ENCODE measurements around the gene IFIT3. TPM values are rescaled to one million over a fixed set of nuclear protein-coding genes. Genes with fewer than 3 reads are reported as not detected.
A peak's percentile ranks its signal among the peaks of the same experiment; 100 is the strongest.

Gene IFIT3
- total and polyA plus RNA-seq, 2 of the 8 experiments (the other 6 are each of a cell fraction or from before 2014, with no cell fraction given): 0.12 to 0.84 TPM

GRCh38 chr10:89296220-89296648 is 31.6 kb upstream of the IFIT3 start:
- no peak overlapping the region for H2AK5ac ChIP-seq (ENCODE audit: low read depth, low read length)
- no peak overlapping the region for H2BK12ac ChIP-seq (ENCODE audit: low read depth, low read length)
- ChIA-PET CTCF (ENCODE audit: partially characterized antibody) (interaction anchor here (1.6 kb wide), 1 partner anchor 35 kb away, joined by 4 read pairs; no protein-coding TSS in a partner anchor), POLR2A (ENCODE audit: partially characterized antibody) (no interaction called here)
- H2BK120ac ChIP-seq (replicated peaks; ENCODE audit: low read depth, low read length): no peak overlapping the region
- WGBS, 2 experiments (ENCODE audit: extremely low coverage in 1 of 2, insufficient coverage in 1 of 2, insufficient read length in 1 of 2, insufficient replicate concordance in 2 of 2, low coverage in 1 of 2, low lambda C conversion rate in 2 of 2, missing lambda C conversion rate in 1 of 2): 86% methylated on average over 3 of the region's 5 CpGs; no CpG with 5 or more reads in 1 of the 2 experiments
- no peak overlapping the region for H3K4me2 ChIP-seq (ENCODE audit: insufficient read depth in 1 of 2, low read depth in 2 of 2, low read length in 2 of 2)
- no peak overlapping the region for H4K8ac ChIP-seq (ENCODE audit: extremely low read depth, insufficient read depth, low read length)
- no peaks in the 10 kb centered on the region for H3K9me3 ChIP-seq (ENCODE audit: insufficient read depth in 2 of 2, low read depth in 1 of 2, low read length in 1 of 2)
- H3K36me3 ChIP-seq (ENCODE audit: control insufficient read depth in 2 of 4, insufficient read depth in 4 of 4, low read length in 3 of 4): no peaks in the 10 kb centered on the region
- DNase-seq (ENCODE audit: low read depth in 1 of 2, low spot score in 2 of 2) (no peak), FAIRE-seq (no peak)
- H4K20me1 ChIP-seq (replicated peaks in 1 of 2; ENCODE audit: control insufficient read depth in 1 of 2, insufficient read depth in 2 of 2, low read length in 2 of 2): no peaks in the 10 kb centered on the region
- no peak overlapping the region for H3K23ac ChIP-seq (ENCODE audit: insufficient read length)
- H2BK15ac ChIP-seq (ENCODE audit: low read length): no peak overlapping the region
- no peak overlapping the region for H3K9ac ChIP-seq (replicated peaks in 1 of 4; ENCODE audit: extremely low read depth in 1 of 4, low read depth in 3 of 4, low read length in 3 of 4)
- no peak overlapping the region for H2BK20ac ChIP-seq (ENCODE audit: low read length)
- H3K23me2 ChIP-seq (ENCODE audit: low read depth, low read length): no peaks in the 10 kb centered on the region
- TF ChIP-seq BACH1 (IDR thresholded peaks at IDR 0.05; ENCODE audit: low read length) (no peak), CEBPB (IDR thresholded peaks at IDR 0.05; ENCODE audit: low read depth, low read length) (peak; percentile 33; the same call in 1 of the 2 replicates)
- H3K56ac ChIP-seq (replicated peaks; ENCODE audit: insufficient read length, low read depth, low read length): no peak overlapping the region
- H3K79me1 ChIP-seq (ENCODE audit: low read depth, low read length): no peaks in the 10 kb centered on the region
- H3K14ac ChIP-seq (ENCODE audit: insufficient read length): no peak overlapping the region
- no peak overlapping the region for H3K18ac ChIP-seq (ENCODE audit: extremely low read depth, low read length)
- H3K4me1 ChIP-seq (replicated peaks in 1 of 4; ENCODE audit: control insufficient read depth in 3 of 4, insufficient read depth in 4 of 4, low read length in 3 of 4): no peaks in the 10 kb centered on the region
- no peak overlapping the region for H2BK5ac ChIP-seq (ENCODE audit: low read depth, low read length)
- no peak overlapping the region for H3K27ac ChIP-seq (ENCODE audit: low read depth, low read length)
- H2AFZ ChIP-seq (ENCODE audit: low read length): no peak overlapping the region
- no peaks in the 10 kb centered on the region for H3K27me3 ChIP-seq (replicated peaks in 1 of 4; ENCODE audit: control insufficient read depth in 3 of 4, extremely low read depth in 1 of 4, insufficient read depth in 3 of 4, low read length in 3 of 4)
- H4K5ac ChIP-seq (ENCODE audit: insufficient read length, low read depth, low read length): no peak overlapping the region
- no peak overlapping the region for H4K91ac ChIP-seq (replicated peaks; ENCODE audit: insufficient read length, low read length)
- no peak overlapping the region for H3K4ac ChIP-seq (replicated peaks; ENCODE audit: insufficient read length, low read depth, low read length)
- H3K4me3 ChIP-seq (ENCODE audit: extremely low read depth in 1 of 4, insufficient read depth in 2 of 4, low read depth in 3 of 4, low read length in 4 of 4): no peak overlapping the region
- H3K79me2 ChIP-seq (ENCODE audit: control insufficient read depth in 1 of 2, insufficient read depth in 2 of 2, low read length in 2 of 2): no peaks in the 10 kb centered on the region
